Tongue (tissue), 2 donors: Measurements from ENCODE around the gene STIM2. TPM values are rescaled to one million over a fixed set of nuclear protein-coding genes. Genes with fewer than 3 reads are reported as not detected.
"Not testable (repeated sequence)": the region's sequence is repeated elsewhere in the genome, so short reads cannot be mapped to it uniquely, and the experiment has no call there.

Experiments
- DNase-seq: peaks from one replicate; pipeline ENCODE4 v3.0.0-alpha.2; 2015
- total RNA-seq: library from RNA; depleted of rRNA; stranded (reverse); fragments of >200 nt; gene quantifications from one replicate; pipeline ENCODE4 v1.2.3, GENCODE V29; 2014

STIM2 gene
- 25.4 TPM for total RNA-seq

DNA sequence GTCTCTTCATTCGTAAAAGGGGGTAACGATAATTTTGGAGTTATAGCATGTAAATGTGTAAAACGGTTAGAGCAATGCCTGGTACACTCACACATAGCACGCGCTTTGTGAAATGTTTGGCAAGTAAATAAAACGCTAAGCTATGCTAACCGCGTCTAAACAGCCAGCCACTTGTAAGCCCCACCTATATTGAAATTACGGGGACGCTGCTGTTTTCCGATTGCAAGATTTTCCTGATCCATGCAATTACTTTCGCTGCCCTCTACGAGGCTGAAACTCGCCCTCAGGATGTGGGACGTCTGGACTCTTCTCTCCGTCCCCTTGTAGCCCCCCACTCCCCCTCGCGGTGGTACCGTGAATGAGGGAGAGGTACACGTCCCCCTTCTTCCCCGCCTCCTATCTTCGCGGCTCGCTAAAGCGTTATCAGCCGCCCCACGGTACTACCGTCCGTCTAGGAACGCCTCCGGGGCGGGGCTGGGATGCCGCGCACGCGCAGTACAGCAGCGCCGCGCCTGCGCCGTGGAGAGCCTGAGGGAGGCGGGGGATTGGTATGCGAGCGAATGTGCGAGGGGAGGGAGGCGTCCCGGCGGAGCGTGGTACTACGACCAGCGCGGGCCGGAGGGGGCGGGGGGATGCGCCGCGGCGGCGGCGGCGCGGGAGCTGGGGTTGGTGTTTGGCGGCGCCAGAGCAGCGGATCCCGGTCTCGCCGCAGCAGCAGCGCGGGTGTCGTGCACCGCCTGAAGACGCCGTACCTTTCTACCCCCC, at the start of gene STIM2:
TSS of gene STIM2 (plus strand) at position 685 of the 765 bp plus-strand sequence.
- DNase-seq, result peak; percentile 99

DNA sequence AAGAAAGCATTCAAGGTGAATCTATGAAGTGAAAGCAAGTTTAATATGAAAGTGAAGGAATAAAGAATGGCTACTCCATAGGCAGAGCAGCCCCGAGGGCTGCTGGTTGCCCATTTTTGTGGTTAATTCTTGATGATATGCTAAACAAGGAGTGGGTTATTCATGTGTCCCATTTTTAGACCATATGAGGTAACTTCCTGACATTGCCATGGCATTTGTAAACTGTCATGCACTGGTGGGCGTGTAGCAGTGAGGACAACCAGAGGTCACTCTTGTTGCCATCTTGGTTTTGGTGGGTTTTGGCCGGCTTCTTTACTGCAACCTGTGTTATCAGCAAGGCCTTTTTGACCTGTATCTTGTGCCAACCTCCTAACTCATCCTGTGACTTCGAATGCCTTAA, 49.1 kb upstream of the STIM2 start:
- not testable (repeated sequence) for DNase-seq

DNA sequence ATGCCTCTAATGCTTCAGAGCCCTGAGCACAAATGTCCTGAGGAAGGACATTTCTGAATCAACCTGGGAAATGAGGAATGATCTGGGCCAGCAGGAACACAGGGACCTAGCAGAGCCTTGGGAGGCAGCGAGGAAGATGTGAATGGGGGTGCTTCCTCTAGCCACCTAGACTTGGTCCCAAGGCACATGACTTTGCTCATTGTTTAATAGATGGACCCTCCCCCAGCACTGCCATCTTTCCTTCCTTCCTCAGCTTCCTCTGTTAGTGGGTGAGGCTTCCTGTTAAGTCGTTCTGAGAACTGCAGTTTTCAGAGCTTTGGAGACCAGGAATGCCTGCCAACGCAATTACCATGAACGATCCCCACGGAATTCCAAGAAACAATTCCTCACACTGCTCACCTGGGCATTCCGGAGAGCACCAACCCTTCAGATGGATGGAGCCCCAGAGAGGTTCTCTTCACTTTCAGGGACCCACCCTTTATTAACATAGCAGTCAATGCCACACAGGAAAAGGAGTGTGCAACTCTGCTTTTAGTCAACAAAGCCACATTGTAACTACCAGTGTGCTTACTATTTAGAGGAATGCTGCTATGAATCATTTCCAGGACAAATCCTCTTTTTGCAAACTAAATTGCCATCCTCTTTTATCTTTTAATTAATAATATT, 48.5 kb upstream of the STIM2 start:
- no peak for DNase-seq

DNA sequence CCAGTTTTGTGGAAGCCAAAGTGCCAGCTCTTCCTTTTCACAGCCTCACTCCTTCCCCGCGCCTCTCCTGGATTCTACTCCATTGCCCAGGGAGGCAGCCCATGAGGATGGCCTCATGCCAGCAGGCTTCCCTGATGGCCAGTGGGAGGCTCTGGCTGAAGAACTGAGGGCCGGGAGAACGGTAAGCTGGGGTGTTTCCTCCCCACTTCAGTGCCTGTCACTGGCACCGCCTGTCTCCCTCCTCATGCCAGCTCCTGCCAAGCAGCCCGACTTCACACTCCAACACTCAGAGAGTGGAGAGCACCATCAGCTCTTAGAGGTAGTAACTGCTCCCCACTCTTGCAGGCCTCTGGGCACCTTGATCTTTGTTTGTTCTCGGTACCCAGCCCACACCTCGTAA, 46.9 kb upstream of the STIM2 start:
- no peak for DNase-seq

DNA sequence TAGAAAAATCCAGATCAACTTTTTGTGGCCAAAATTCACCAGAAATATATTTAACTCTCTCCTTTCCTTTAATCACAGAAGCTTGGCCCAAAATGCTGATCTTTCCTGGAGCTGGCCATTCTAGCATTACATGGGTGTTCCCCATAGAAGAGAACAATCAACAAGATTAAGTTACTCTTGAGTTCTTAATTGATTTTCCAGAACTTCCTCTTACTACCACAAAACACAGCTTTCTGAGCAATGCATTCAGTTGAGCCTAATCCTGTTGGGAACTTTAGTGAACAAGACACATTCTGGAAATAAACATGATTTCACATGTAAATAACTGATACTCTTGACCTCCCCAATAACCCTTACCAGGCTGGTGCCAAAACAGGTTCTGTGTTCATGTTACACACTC, 45.4 kb upstream of the STIM2 start:
- peak; percentile 44 for DNase-seq

DNA sequence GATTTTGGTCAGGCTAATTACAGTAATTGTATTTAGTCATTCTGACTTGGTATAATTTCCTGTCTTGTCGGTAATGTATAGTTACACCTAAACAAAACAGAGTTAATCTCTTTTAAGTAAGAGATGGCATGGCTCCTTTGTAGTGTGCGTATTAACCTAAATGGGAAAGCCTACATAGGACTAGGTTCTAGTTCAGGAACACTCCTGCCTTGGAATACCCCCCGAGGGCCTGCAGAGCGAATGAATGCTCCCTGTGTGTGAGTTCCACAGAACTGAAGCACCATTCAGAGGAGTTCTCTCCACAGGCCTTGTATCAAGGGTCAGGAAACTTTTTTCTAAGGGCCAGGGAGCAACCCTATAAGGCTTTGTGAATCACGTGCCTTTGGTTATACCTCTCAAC, 44.9 kb upstream of the STIM2 start:
- no peak for DNase-seq

DNA sequence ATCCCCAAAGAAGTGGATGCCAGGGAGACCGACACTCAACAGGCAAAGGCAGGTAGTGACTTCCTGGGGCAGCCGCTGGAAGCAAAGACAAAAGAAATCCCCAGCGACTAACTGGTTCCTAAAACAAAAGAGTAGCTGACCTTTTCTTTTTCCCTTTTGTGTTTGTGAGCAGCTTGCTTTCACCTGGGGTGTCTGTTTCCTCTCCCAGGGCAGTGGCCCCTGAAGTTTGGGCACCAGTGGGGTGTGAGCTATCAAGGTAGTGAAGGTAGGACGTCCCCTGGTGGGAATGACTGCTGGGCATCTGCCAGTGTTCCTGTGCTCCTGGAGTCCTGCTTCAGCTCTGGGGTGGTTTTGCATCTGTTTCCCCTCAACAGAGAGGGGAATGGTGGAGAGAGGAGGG, 41.6 kb upstream of the STIM2 start:
- DNase-seq, result no peak

DNA sequence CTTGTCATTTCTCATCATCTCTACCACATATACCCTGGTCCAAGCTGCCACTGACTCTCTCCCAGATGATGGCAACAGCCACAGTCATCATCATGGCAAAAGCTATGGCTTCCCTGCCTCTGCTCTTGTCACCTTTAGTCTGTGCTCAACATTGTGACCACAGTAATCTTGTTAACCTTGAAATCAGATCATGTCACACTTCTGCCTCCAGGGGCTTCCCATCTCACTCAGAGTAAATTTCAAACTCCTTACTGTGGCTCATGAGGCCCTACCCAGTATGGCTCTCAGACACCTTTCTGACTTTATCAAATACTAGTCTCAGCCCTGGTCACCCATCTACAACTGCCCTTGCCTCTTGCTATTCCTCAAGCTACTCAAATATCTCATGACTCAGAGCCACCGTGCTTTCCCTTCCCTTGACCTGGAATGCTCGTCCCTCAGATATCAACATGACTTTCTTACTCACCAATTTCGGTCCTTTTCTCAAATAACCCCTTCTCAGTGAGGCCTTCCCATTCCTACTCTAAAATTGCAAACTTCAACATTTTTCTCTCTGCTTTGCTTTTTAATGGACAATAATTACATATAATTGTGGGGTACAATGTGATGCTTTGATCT, 41.1 kb upstream of the STIM2 start:
- no peak for DNase-seq

DNA sequence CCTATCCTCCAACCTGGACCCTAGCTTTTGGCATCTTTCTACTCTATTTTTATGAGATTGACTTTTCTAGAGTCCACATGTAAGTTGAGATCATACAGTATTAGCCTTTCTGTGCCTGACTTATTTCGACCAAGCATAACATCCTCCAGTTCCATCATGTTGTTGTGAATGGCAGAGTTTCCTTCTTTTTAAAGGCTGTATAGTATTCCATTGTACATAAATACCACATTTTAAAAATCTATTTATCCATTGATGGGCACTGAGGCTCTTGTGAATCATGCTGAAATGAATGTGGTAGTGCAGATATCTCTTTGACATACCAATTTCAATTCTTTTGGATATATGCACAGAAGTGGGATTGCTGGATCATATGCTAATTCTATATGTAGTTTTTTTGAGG, 40.3 kb upstream of the STIM2 start:
- DNase-seq, result no peak

DNA sequence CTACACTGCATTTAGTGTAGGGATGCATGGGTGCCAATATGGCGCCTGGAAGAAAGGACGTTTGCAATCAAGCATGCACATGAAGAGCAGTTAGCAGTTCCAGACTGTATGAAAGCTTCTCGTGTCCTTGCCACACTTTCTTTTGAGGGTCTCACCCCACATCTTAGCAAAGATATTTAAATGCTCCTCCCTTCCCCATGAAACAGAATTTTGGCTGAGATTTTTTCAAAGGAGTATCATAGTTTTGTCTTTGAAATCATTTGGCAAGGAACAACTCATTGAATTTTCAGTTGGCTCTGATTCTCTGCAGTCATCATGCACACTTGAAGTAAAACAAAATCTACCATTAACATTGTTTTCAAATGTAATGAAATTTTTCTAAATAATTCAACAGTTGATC, 39.6 kb upstream of the STIM2 start:
- DNase-seq, result no peak

DNA sequence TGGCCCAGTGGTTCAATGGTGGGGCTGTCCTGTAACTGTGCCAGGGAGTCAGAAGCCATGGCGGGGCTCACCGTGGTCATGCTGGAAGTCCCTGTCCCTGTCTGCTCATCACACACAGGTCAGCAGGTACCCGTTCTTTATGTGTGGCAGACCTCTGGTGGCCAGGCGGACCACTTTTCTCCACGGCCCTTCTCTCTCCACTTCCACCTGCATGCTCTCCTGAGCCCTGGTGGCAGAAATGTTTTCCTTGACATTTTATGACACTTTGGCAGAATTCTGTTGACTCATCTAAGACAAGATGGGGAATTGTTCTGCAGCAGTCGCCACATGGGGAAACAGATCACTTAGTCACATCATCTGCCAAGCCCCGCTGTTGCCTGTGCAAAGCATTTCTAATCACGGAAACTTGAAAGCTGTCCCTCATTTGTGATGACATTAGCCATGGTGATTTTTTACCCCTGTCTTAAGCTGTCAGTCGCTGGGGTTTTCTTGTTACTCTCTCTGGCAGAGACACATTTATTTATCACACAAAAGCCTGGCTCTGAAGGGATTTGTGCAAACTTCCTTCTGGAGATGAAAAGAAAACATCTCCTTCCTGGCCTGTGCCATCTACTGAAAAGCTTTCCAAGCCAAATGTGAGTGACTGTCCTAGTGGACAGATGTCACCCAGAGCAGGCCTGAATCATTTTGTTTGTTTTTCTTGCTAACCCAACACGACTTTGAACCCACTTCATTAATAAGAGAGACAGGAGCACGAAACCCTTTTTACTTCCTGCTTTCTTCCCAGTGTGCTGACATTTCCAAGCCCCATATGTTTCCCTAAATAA, 38.8 kb upstream of the STIM2 start:
- DNase-seq, result no peak

DNA sequence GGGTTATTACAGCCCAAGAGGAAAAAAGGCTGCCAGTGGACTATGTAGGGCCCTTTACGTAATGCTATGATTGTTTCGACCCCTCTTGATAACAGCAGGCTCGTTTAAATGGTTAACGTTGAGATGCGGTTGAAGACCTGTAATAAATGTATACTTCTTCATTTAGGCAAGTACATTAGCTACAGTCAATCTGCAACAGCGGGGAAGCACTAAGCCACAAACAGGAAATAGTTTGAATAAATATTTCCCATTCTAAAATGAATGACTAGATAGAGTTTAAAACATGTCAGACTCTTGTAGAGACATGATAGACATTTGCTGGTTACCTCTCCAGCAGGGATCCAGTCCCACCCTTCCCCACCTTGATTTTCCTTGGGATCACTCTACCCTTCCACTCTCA, 38.1 kb upstream of the STIM2 start:
- no peak for DNase-seq

DNA sequence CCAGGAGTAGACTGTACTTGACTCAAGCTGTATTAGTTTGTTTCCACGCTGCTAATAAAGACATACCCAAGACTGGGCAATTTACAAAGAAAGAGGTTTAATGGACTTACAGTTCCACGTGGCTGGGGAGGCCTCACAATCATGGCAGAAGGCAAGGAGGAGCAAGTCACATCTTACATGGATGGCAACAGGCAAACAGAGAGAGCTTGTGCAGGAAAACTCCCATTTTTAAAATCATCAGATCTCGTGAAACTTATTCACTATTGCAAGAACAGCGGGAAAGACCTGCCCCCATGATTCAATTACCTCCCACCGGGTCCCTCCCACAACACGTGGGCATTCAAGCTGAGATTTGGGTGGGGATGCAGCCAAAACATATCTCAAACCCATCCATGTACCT, 37.7 kb upstream of the STIM2 start:
- DNase-seq, result not testable (repeated sequence)

DNA sequence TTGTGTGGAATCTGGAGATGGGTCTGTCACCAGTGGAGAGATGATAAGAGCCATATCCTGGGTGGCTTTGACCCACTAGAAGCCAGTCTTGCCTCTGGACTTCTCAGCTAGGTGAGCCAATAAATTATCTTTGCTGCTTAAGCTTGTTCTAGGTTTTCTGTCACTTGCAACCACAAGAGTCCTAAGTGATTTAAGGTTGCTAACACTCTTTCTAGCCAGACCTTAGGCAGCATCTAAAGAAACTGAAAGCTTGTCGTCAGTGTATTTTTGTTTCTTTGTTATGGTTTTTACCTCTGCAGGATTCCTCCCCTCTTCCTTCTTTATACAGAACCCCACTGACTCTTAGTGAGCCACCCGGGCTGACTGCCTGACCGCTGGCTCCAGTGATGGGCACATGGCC, 37.1 kb upstream of the STIM2 start:
- no peak for DNase-seq

DNA sequence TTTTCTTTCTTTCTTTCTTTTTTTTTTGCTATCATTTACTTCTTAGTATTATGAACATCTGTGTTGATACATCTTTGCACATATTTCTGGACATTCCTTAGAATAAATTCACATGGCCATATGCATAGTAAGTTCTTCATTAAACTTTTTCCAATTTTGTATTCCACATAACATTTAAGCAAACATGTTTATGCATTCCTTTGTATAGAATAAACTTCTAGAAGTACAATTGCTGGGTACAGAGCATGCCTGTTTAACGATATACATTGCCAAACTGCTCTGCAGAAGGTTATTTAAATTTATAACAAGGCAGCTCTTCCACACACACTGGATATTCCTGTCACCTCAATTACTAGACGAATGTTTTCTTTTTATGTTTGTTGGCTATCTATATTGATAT, 36.0 kb upstream of the STIM2 start:
- no peak for DNase-seq

DNA sequence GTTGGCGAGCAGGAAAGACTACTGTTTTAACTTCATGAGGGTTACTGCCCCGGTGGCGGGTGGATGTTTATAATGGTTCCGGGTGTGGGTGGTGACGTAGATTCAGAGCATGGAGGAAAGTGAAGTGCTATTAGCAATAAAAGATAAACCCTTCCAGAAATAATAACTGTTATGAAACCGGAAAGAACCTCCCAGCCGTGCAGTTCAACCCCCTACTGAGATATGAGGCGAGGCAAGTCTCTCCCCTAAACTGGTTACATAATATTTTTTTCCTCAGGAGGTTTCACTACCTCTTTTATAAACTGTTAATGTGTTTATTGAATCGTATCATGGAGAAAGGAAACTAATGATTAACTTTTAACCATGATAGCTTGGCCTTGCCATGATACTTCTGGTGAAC, 33.9 kb upstream of the STIM2 start:
- no peak for DNase-seq

DNA sequence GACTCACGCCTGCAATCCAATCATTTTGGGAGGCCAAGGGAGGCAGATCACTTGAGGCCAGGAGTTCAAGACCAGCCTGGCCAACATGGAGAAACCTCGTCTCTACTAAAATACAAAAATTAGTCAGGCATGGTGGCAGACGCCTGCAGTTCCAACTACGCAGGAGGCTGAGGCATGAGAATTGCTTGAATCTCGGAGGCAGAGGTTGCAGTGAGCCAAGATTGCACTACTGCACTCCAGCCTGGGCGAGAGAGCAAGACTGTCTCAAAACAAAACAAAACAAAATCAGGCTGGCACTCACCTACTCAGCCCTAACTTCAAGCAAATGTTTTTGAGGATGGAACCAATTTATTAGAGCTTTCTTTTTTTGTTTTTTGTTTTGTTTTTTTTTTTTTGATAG, 33.3 kb upstream of the STIM2 start:
- not testable (repeated sequence) for DNase-seq

DNA sequence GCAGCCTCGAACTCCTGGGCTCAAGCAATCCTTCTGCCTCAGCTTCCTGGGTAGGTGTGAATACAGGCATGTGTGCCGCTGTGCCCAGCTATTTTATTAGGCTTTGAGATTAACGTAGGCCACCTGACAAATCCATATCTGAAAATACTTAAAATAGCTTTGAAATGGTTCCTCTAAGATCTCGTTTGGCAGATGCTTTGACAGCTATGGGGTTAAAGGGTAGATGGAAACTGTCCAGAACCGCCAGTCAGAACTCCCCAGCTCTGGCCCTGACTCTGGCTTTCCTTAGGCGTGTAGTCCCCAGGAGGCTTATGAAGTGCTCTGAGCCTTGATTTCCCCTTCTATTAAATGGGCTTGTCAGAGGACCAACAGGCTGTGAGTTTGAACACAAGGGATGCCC, 32.8 kb upstream of the STIM2 start:
- no peak for DNase-seq

DNA sequence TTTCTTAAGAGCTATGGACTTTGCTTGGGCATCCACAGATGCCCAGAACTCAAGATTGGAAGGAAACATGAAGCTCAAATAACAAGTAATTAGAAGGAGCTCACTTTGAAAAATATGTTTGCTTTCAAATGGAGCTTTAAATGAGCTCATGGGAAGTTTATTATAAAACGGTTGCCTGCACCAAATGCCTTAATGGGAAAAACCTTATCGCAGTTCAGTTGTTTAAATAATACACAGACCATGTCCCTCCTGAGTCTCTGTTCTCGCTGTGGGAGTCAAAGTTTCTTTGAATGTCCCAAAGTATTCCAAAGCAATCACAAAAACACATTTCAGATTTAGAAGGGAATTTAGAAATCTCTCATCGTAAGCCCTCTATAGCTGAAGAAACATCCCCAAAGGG, 31.6 kb upstream of the STIM2 start:
- no peak for DNase-seq

DNA sequence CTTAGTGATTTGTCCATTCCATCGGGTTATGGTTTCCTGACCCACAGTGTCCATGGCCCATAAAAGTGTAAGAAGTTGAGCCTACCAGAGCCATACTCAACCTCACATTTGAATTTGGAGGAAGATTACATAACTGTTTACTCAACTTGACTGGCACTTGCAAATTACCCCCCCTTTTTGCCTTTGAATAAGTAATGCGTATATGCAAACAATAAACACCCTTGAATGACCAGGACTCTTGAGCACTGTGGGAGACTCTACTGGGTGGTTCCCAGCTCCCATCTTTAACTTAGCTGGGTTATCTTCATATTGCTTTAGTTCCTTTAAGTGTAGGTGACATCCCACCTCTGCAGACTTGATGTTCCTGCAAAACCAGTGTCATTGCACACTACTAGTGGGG, 30.6 kb upstream of the STIM2 start:
- DNase-seq, result no peak

DNA sequence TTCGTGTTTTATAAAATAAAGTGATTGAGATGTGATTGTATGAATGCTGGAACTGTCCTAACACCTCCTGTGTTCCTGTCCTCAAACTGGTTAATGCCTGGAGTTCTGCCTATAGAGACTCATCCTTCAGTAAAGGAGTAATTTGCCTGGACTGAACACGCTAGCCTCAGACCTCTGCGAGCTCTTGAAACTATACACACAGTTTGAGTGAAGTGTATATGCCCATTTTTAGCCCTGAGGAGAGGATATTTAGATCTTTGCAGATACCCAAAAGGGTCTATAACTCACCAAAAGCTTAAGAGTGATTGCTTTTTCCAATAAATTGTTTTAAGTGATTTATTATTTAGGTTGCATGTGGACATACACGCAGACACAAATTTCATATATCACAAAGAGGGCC, 29.9 kb upstream of the STIM2 start:
- DNase-seq, result no peak

DNA sequence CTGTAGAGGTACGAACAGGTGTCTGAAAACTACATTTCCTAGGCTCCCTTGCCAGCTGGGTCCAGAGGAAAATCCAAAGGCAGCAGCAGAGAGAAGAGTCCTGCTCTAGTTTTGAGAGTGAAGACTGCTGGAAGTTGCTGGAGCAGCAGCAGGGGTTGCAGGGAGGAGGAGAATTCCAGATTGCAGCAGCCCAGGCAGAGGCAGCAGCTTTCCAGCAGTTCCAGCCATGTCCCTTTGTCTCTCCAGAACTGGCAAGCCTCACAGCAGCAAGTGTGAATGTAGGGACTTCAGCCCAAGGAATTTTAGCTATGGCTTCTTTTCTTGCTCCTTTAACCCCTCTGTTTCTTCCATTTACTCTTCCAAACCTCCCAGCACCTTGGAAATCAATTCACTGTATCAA, 24.1 kb upstream of the STIM2 start:
- no peak for DNase-seq
